Measurements from ENCODE around the gene TMEM25.
"Not testable (repeated sequence)": the region's sequence is repeated elsewhere in the genome, so short reads cannot be mapped to it uniquely, and the experiment has no call there.

Gene TMEM25

GRCh38 chr11:118530683-118531596 is at the start of gene TMEM25:
Gene TMEM25, plus strand, starts transcription at chr11:118531192. Its CDS starts 610 bp downstream, at chr11:118531802.
- Histone ChIP-seq H3K9me3 (ENCODE audit: control insufficient read depth in 1 of 2, low read length in 2 of 2) (no peaks in the 10 kb centered on the region), H3K4me1 (ENCODE audit: control insufficient read depth in 1 of 2, insufficient read depth in 2 of 2, low read length in 2 of 2) (peaks cover 0 to 21% of the 10 kb centered on the region in 2 donors), H3K4me3 (ENCODE audit: low read depth in 1 of 2, low read length in 2 of 2) (peak within 1 kb of the TSS; percentile 78 to 93), H3K27me3 (ENCODE audit: low read depth, low read length) (no peaks in the 10 kb centered on the region), H3K36me3 (ENCODE audit: control insufficient read depth in 1 of 2, insufficient read depth in 2 of 2, low read length in 2 of 2) (peaks cover 0 to 20% of the 10 kb centered on the region in 2 donors), H3K27ac (ENCODE audit: low read length) (peak within 1 kb of the TSS; percentile 39)

- H3K9me3 ChIP-seq (ENCODE audit: control insufficient read depth in 1 of 2, low read length in 2 of 2); H3K4me1 ChIP-seq (ENCODE audit: control insufficient read depth in 1 of 2, insufficient read depth in 2 of 2, low read length in 2 of 2); H3K27ac ChIP-seq (ENCODE audit: low read length); H3K4me3 ChIP-seq (ENCODE audit: low read depth in 1 of 2, low read length in 2 of 2); H3K27me3 ChIP-seq (ENCODE audit: low read depth, low read length): not testable (repeated sequence)
- peaks cover 54 to 72% of the 10 kb centered on the region in 2 donors for H3K36me3 ChIP-seq (ENCODE audit: control insufficient read depth in 1 of 2, insufficient read depth in 2 of 2, low read length in 2 of 2)
These were observed 49.8 kb upstream of the TMEM25 start for GRCh38 chr11:118481238-118481637.

GRCh38 chr11:118484405-118484804 is 46.6 kb upstream of the TMEM25 start:
- Histone ChIP-seq H3K27ac (ENCODE audit: low read length) (no peak overlapping the region), H3K9me3 (ENCODE audit: control insufficient read depth in 1 of 2, low read length in 2 of 2) (no peaks in the 10 kb centered on the region), H3K27me3 (ENCODE audit: low read depth, low read length) (no peaks in the 10 kb centered on the region), H3K4me3 (ENCODE audit: low read depth in 1 of 2, low read length in 2 of 2) (no peak overlapping the region), H3K36me3 (ENCODE audit: control insufficient read depth in 1 of 2, insufficient read depth in 2 of 2, low read length in 2 of 2) (peaks cover 40 to 52% of the 10 kb centered on the region in 2 donors), H3K4me1 (ENCODE audit: control insufficient read depth in 1 of 2, insufficient read depth in 2 of 2, low read length in 2 of 2) (no peaks in the 10 kb centered on the region)

- Histone ChIP-seq H3K27me3 (ENCODE audit: low read depth, low read length) (no peaks in the 10 kb centered on the region), H3K36me3 (ENCODE audit: control insufficient read depth in 1 of 2, insufficient read depth in 2 of 2, low read length in 2 of 2) (peaks cover 42 to 55% of the 10 kb centered on the region in 2 donors), H3K4me3 (ENCODE audit: low read depth in 1 of 2, low read length in 2 of 2) (no peak overlapping the region), H3K9me3 (ENCODE audit: control insufficient read depth in 1 of 2, low read length in 2 of 2) (no peaks in the 10 kb centered on the region), H3K4me1 (ENCODE audit: control insufficient read depth in 1 of 2, insufficient read depth in 2 of 2, low read length in 2 of 2) (no peaks in the 10 kb centered on the region), H3K27ac (ENCODE audit: low read length) (no peak overlapping the region)
These were observed 45.7 kb upstream of the TMEM25 start for GRCh38 chr11:118485273-118485672.

- H3K4me3 ChIP-seq (ENCODE audit: low read depth in 1 of 2, low read length in 2 of 2): no peak overlapping the region
- H3K36me3 ChIP-seq (ENCODE audit: control insufficient read depth in 1 of 2, insufficient read depth in 2 of 2, low read length in 2 of 2): peaks cover 51 to 57% of the 10 kb centered on the region in 2 donors
- no peaks in the 10 kb centered on the region for H3K9me3 ChIP-seq (ENCODE audit: control insufficient read depth in 1 of 2, low read length in 2 of 2)
- H3K27ac ChIP-seq (ENCODE audit: low read length): no peak overlapping the region
- H3K27me3 ChIP-seq (ENCODE audit: low read depth, low read length): no peaks in the 10 kb centered on the region
- H3K4me1 ChIP-seq (ENCODE audit: control insufficient read depth in 1 of 2, insufficient read depth in 2 of 2, low read length in 2 of 2): no peaks in the 10 kb centered on the region
These were observed 42.4 kb upstream of the TMEM25 start for GRCh38 chr11:118488480-118489109.

- no peaks in the 10 kb centered on the region for H3K9me3 ChIP-seq (ENCODE audit: control insufficient read depth in 1 of 2, low read length in 2 of 2)
- H3K4me1 ChIP-seq (ENCODE audit: control insufficient read depth in 1 of 2, insufficient read depth in 2 of 2, low read length in 2 of 2): no peaks in the 10 kb centered on the region
- no peak overlapping the region for H3K4me3 ChIP-seq (ENCODE audit: low read depth in 1 of 2, low read length in 2 of 2)
- H3K27ac ChIP-seq (ENCODE audit: low read length): no peak overlapping the region
- peaks cover 61 to 62% of the 10 kb centered on the region in 2 donors for H3K36me3 ChIP-seq (ENCODE audit: control insufficient read depth in 1 of 2, insufficient read depth in 2 of 2, low read length in 2 of 2)
- H3K27me3 ChIP-seq (ENCODE audit: low read depth, low read length): no peaks in the 10 kb centered on the region
These were observed 40.0 kb upstream of the TMEM25 start for GRCh38 chr11:118491041-118491440.

GRCh38 chr11:118497831-118498230 is 33.2 kb upstream of the TMEM25 start:
- H3K27me3 ChIP-seq (ENCODE audit: low read depth, low read length): no peaks in the 10 kb centered on the region
- no peak overlapping the region for H3K4me3 ChIP-seq (ENCODE audit: low read depth in 1 of 2, low read length in 2 of 2)
- no peaks in the 10 kb centered on the region for H3K9me3 ChIP-seq (ENCODE audit: control insufficient read depth in 1 of 2, low read length in 2 of 2)
- H3K4me1 ChIP-seq (ENCODE audit: control insufficient read depth in 1 of 2, insufficient read depth in 2 of 2, low read length in 2 of 2): no peaks in the 10 kb centered on the region
- H3K36me3 ChIP-seq (ENCODE audit: control insufficient read depth in 1 of 2, insufficient read depth in 2 of 2, low read length in 2 of 2): peaks cover 87 to 94% of the 10 kb centered on the region in 2 donors
- no peak overlapping the region for H3K27ac ChIP-seq (ENCODE audit: low read length)

GRCh38 chr11:118503216-118503615 is 27.8 kb upstream of the TMEM25 start:
- H3K36me3 ChIP-seq (ENCODE audit: control insufficient read depth in 1 of 2, insufficient read depth in 2 of 2, low read length in 2 of 2): peaks cover 86 to 93% of the 10 kb centered on the region in 2 donors
- no peaks in the 10 kb centered on the region for H3K27me3 ChIP-seq (ENCODE audit: low read depth, low read length)
- H3K4me1 ChIP-seq (ENCODE audit: control insufficient read depth in 1 of 2, insufficient read depth in 2 of 2, low read length in 2 of 2): no peaks in the 10 kb centered on the region
- H3K9me3 ChIP-seq (ENCODE audit: control insufficient read depth in 1 of 2, low read length in 2 of 2): no peaks in the 10 kb centered on the region
- H3K27ac ChIP-seq (ENCODE audit: low read length): no peak overlapping the region
- no peak overlapping the region for H3K4me3 ChIP-seq (ENCODE audit: low read depth in 1 of 2, low read length in 2 of 2)

GRCh38 chr11:118511601-118512000 is 19.4 kb upstream of the TMEM25 start:
- Histone ChIP-seq H3K4me1 (ENCODE audit: control insufficient read depth in 1 of 2, insufficient read depth in 2 of 2, low read length in 2 of 2) (no peaks in the 10 kb centered on the region), H3K4me3 (ENCODE audit: low read depth in 1 of 2, low read length in 2 of 2) (no peak overlapping the region), H3K27me3 (ENCODE audit: low read depth, low read length) (no peaks in the 10 kb centered on the region), H3K36me3 (ENCODE audit: control insufficient read depth in 1 of 2, insufficient read depth in 2 of 2, low read length in 2 of 2) (peaks cover 70 to 90% of the 10 kb centered on the region in 2 donors), H3K27ac (ENCODE audit: low read length) (no peak overlapping the region), H3K9me3 (ENCODE audit: control insufficient read depth in 1 of 2, low read length in 2 of 2) (no peaks in the 10 kb centered on the region)

- no peak overlapping the region for H3K27ac ChIP-seq (ENCODE audit: low read length)
- H3K27me3 ChIP-seq (ENCODE audit: low read depth, low read length): no peaks in the 10 kb centered on the region
- H3K9me3 ChIP-seq (ENCODE audit: control insufficient read depth in 1 of 2, low read length in 2 of 2): no peaks in the 10 kb centered on the region
- H3K4me3 ChIP-seq (ENCODE audit: low read depth in 1 of 2, low read length in 2 of 2): no peak overlapping the region
- H3K4me1 ChIP-seq (ENCODE audit: control insufficient read depth in 1 of 2, insufficient read depth in 2 of 2, low read length in 2 of 2): no peaks in the 10 kb centered on the region
- H3K36me3 ChIP-seq (ENCODE audit: control insufficient read depth in 1 of 2, insufficient read depth in 2 of 2, low read length in 2 of 2): peaks cover 67 to 77% of the 10 kb centered on the region in 2 donors
These were observed 16.9 kb upstream of the TMEM25 start for GRCh38 chr11:118514103-118514502.

- H3K27ac ChIP-seq (ENCODE audit: low read length): no peak overlapping the region
- H3K4me3 ChIP-seq (ENCODE audit: low read depth in 1 of 2, low read length in 2 of 2): no peak overlapping the region
- H3K27me3 ChIP-seq (ENCODE audit: low read depth, low read length): no peaks in the 10 kb centered on the region
- no peaks in the 10 kb centered on the region for H3K9me3 ChIP-seq (ENCODE audit: control insufficient read depth in 1 of 2, low read length in 2 of 2)
- H3K36me3 ChIP-seq (ENCODE audit: control insufficient read depth in 1 of 2, insufficient read depth in 2 of 2, low read length in 2 of 2): peaks cover 60 to 74% of the 10 kb centered on the region in 2 donors
- H3K4me1 ChIP-seq (ENCODE audit: control insufficient read depth in 1 of 2, insufficient read depth in 2 of 2, low read length in 2 of 2): peaks cover 0 to 5% of the 10 kb centered on the region in 2 donors
These were observed 11.4 kb upstream of the TMEM25 start for GRCh38 chr11:118519549-118519948.
